Esophagus squamous epithelium (tissue), 4 donors: Measurements from ENCODE around the gene COX15.

ENCODE experiments used
- POLR2A ChIP-seq, 4 donors: fragments of 450-650 bp; IDR thresholded peaks; one replicate each; pipeline ENCODE4 v1.6.1; 2017; ENCODE audit warnings: antibody characterized with exemption in 4 of 4, mild to moderate bottlenecking in 4 of 4, moderate library complexity in 3 of 4
- TF ChIP-seq, protein P1 (sequence below), 6 experiments: fragments of 450-650 bp in 4 of 6; fragments of 200-600 bp in 2 of 6; sonication (generic) in 2 of 6; IDR thresholded peaks; one replicate each; pipeline ENCODE4 v1.5.1; 2016 to 2019; ENCODE audit warnings: antibody characterized with exemption in 6 of 6, mild to moderate bottlenecking in 4 of 6, moderate library complexity in 4 of 6

DNA sequence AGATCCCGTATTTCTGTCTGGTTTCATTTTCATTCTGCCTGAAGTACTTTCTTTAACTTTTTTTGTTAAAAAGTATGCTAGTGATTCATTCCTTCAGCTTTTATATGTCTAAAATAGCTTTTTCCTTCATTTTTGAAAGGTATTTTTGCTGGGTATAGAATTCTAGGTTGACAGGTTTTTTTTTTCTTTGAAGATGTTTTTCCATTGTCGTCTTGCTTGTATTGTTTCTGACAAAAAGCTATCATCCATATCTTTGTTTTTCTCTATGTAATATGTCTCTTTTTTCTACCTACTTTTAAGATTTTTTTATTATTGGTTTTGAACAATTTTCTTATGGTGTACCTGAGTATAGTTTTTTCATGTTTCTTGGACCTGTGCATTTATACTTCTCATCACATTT, 8.3 kb upstream of the COX15 start:
- TF ChIP-seq, protein P1, sequence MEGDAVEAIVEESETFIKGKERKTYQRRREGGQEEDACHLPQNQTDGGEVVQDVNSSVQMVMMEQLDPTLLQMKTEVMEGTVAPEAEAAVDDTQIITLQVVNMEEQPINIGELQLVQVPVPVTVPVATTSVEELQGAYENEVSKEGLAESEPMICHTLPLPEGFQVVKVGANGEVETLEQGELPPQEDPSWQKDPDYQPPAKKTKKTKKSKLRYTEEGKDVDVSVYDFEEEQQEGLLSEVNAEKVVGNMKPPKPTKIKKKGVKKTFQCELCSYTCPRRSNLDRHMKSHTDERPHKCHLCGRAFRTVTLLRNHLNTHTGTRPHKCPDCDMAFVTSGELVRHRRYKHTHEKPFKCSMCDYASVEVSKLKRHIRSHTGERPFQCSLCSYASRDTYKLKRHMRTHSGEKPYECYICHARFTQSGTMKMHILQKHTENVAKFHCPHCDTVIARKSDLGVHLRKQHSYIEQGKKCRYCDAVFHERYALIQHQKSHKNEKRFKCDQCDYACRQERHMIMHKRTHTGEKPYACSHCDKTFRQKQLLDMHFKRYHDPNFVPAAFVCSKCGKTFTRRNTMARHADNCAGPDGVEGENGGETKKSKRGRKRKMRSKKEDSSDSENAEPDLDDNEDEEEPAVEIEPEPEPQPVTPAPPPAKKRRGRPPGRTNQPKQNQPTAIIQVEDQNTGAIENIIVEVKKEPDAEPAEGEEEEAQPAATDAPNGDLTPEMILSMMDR (IDR thresholded peaks at IDR 0.05): no peak
- TF ChIP-seq POLR2A (IDR thresholded peaks at IDR 0.05): no peak
